HG02759 (cell line): ENCODE results near the gene KITLG.
"Not testable (repeated sequence)": the region's sequence is repeated elsewhere in the genome, so short reads cannot be mapped to it uniquely, and the experiment has no call there.

ENCODE experiments used
- ATAC-seq: cut with Tn5 transposase; IDR thresholded peaks from one replicate; pipeline ENCODE4 v1.9.1; 2021; ENCODE audit warnings: mild to moderate bottlenecking, moderate library complexity; ENCODE audit not compliant: unreplicated experiment

The KITLG gene

GRCh38 chr12:88544991-88545980 is 35.0 kb downstream of the KITLG start:
- ATAC-seq = no peak

- no peak for ATAC-seq
Measured at GRCh38 chr12:88539893-88540292, 40.4 kb downstream of the KITLG start.

- ATAC-seq = no peak
Measured at GRCh38 chr12:88538697-88539096, 41.6 kb downstream of the KITLG start.

- ATAC-seq = no peak
Measured at GRCh38 chr12:88538250-88538649, 42.0 kb downstream of the KITLG start.

GRCh38 chr12:88530868-88531267 is 49.4 kb downstream of the KITLG start:
- ATAC-seq = no peak

GRCh38 chr12:88529531-88530488 is 50.5 kb downstream of the KITLG start:
- ATAC-seq = no peak

GRCh38 chr12:88522961-88523360 is 57.3 kb downstream of the KITLG start:
- no peak for ATAC-seq

GRCh38 chr12:88520436-88520820 is 59.8 kb downstream of the KITLG start:
- no peak for ATAC-seq

- ATAC-seq = no peak
Measured at GRCh38 chr12:88519802-88520435, 60.4 kb downstream of the KITLG start.

GRCh38 chr12:88518863-88519403 is 61.3 kb downstream of the KITLG start:
- no peak for ATAC-seq

- no peak for ATAC-seq
Measured at GRCh38 chr12:88516811-88517210, 63.5 kb downstream of the KITLG start.

- no peak for ATAC-seq
Measured at GRCh38 chr12:88510843-88511242, 69.4 kb downstream of the KITLG start.

- ATAC-seq = no peak
Measured at GRCh38 chr12:88509851-88510250, 70.4 kb downstream of the KITLG start.

- ATAC-seq = no peak
Measured at GRCh38 chr12:88509347-88509746, 70.9 kb downstream of the KITLG start.

- not testable (repeated sequence) for ATAC-seq
Measured at GRCh38 chr12:88507851-88508250, 72.4 kb downstream of the KITLG start.

- no peak for ATAC-seq
Measured at GRCh38 chr12:88507270-88507669, 73.0 kb downstream of the KITLG start.

GRCh38 chr12:88505696-88506095 is 74.6 kb downstream of the KITLG start:
- ATAC-seq = no peak

GRCh38 chr12:88503281-88503703 is 77.0 kb downstream of the KITLG start:
- no peak for ATAC-seq

- ATAC-seq = no peak
Measured at GRCh38 chr12:88501972-88502938, 78.0 kb downstream of the KITLG start.
